AG04450 (cell line): Measurements from ENCODE around the gene C5. TPM values are rescaled to one million over a fixed set of nuclear protein-coding genes. Genes with fewer than 3 reads are reported as not detected.

Experiments
- CTCF ChIA-PET: fragments of 300-600, 350-600 bp; formaldehyde crosslinking; extraction: SDS; loops from one replicate; lab custom pipeline; 2022; ENCODE audit warnings: antibody characterized with exemption, inconsistent platforms; lab: Charles Lee
- POLR2A ChIA-PET: fragments of 350-600 bp; formaldehyde crosslinking; extraction: SDS; loops from one replicate; lab custom pipeline; 2021; ENCODE audit warnings: antibody characterized with exemption, inconsistent platforms; lab: Yijun Ruan, JAX
- DNase-seq: peaks from one replicate; pipeline ENCODE4 v3.0.0-alpha.2; 2011; ENCODE audit warnings: low read depth, low spot score
- H3K27ac ChIP-seq: one replicate; pipeline ENCODE4 v1.5.1; 2012; ENCODE audit warnings: low read depth, low read length, control low read depth
- H3K27me3 ChIP-seq: one replicate; pipeline ENCODE4 v1.6.0; 2012; ENCODE audit warnings: low read length; ENCODE audit not compliant: control insufficient read depth, insufficient read depth
- H3K4me3 ChIP-seq: 2 replicates; pipeline ENCODE4 v1.5.1; 2011; ENCODE audit warnings: mild to moderate bottlenecking, low read depth, low read length, control low read depth
- H3K9me3 ChIP-seq: 2 replicates; pipeline ENCODE4 v1.5.1; 2012; ENCODE audit warnings: low read length; ENCODE audit not compliant: control insufficient read depth, insufficient read depth
- CTCF ChIP-seq: IDR thresholded peaks from 2 replicates; pipeline ENCODE4 v1.5.1; 2011; ENCODE audit warnings: low read depth, low read length, control low read depth, inconsistent platforms
- polyA plus RNA-seq: library from polyadenylated mRNA; depleted of rRNA; stranded (reverse); fragments of >200 nt; gene quantifications from 2 replicates; pipeline ENCODE4 v1.2.3, GENCODE V29; 2011

Gene C5
- polyA plus RNA-seq, 1 experiment, result 2.2 TPM

- ChIA-PET CTCF (no interaction called here), POLR2A (no interaction called here)
- no peak for TF ChIP-seq CTCF
- Histone ChIP-seq H3K27me3 (peaks cover 3% of the 10 kb centered on the region), H3K27ac (no peak overlapping the region), H3K9me3 (0 out of 2 replicates have a peak, but pooled peaks cover 3% of the 10 kb centered on the region), H3K4me3 (no peak overlapping the region)
- DNase-seq, result no peak
Observed at GRCh38 chr9:120944948-120945347, 105.1 kb downstream of the C5 start.

GRCh38 chr9:120944434-120944843 is 105.6 kb downstream of the C5 start:
- TF ChIP-seq CTCF, result no peak
- no peak for DNase-seq
- POLR2A ChIA-PET, result no interaction called here
- no peak overlapping the region for H3K27ac ChIP-seq
- peaks cover 3% of the 10 kb centered on the region for H3K27me3 ChIP-seq
- H3K4me3 ChIP-seq, result no peak overlapping the region
- 0 out of 2 replicates have a peak, but pooled peaks cover 3% of the 10 kb centered on the region for H3K9me3 ChIP-seq
- CTCF ChIA-PET, result interaction anchor here (1.0 kb wide), 1 partner anchor 9 kb away, joined by 3 read pairs; no protein-coding TSS in a partner anchor

GRCh38 chr9:120942186-120943001 is 107.7 kb downstream of the C5 start:
- no peak overlapping the region for H3K4me3 ChIP-seq
- no peaks in the 10 kb centered on the region for H3K27me3 ChIP-seq
- ChIA-PET POLR2A (no interaction called here), CTCF (no interaction called here)
- DNase-seq, result no peak
- H3K9me3 ChIP-seq, result no peaks in the 10 kb centered on the region
- no peak for TF ChIP-seq CTCF
- H3K27ac ChIP-seq, result no peak overlapping the region

- ChIA-PET POLR2A (no interaction called here), CTCF (no interaction called here)
- no peak overlapping the region for H3K27ac ChIP-seq
- no peak for DNase-seq
- no peak overlapping the region for H3K4me3 ChIP-seq
- H3K27me3 ChIP-seq, result no peaks in the 10 kb centered on the region
- no peaks in the 10 kb centered on the region for H3K9me3 ChIP-seq
- TF ChIP-seq CTCF, result no peak
Observed at GRCh38 chr9:120941046-120941770, 108.9 kb downstream of the C5 start.

GRCh38 chr9:120940573-120940972 is 109.5 kb downstream of the C5 start:
- H3K9me3 ChIP-seq, result no peaks in the 10 kb centered on the region
- CTCF ChIA-PET, result no interaction called here
- H3K4me3 ChIP-seq, result no peak overlapping the region
- H3K27me3 ChIP-seq, result no peaks in the 10 kb centered on the region
- no peak overlapping the region for H3K27ac ChIP-seq
- TF ChIP-seq CTCF, result no peak
- no peak for DNase-seq
- POLR2A ChIA-PET, result no interaction called here
